ENCODE measurements around the gene PIEZO1.

GRCh38 chr16:88796278-88796677 is 11.3 kb upstream of the PIEZO1 start:
- no peak for TF ChIP-seq CTCF (IDR thresholded peaks at IDR 0.05; ENCODE audit: insufficient read depth, low read depth, low read length)
- TF ChIP-seq EZH2 (IDR thresholded peaks at IDR 0.05; ENCODE audit: insufficient read depth, low read length) = no peak

Measured in astrocyte (in vitro differentiated cells and primary cell).